Lung microvascular endothelial cell (primary cell): Measurements from ENCODE around the gene TRPM6. TPM values are rescaled to one million over a fixed set of nuclear protein-coding genes. Genes with fewer than 3 reads are reported as not detected.

Experiments
- DNase-seq, 2 donors: peaks; one replicate each; pipeline versions ENCODE4 v3.0.0 to v3.0.0-alpha.2; 2010; ENCODE audit warnings: low read depth in 2 of 2
- total RNA-seq: library from RNA; depleted of rRNA; stranded (reverse); fragments of >200 nt; gene quantifications from 2 replicates; pipeline ENCODE4 v1.2.1, GENCODE V29; 2014

The TRPM6 gene
- total RNA-seq, 1 donor from 2014 or later, result under 0.01 TPM

GRCh38 chr9:74772121-74772520 is 115.6 kb downstream of the TRPM6 start:
- DNase-seq, result no peak

- no peak for DNase-seq
These were observed 116.0 kb downstream of the TRPM6 start for GRCh38 chr9:74771672-74772071.

- DNase-seq, result no peak
These were observed 116.5 kb downstream of the TRPM6 start for GRCh38 chr9:74771262-74771585.

- peak; percentile 30 to 31 for DNase-seq
These were observed 117.0 kb downstream of the TRPM6 start for GRCh38 chr9:74770508-74771261.

DNA sequence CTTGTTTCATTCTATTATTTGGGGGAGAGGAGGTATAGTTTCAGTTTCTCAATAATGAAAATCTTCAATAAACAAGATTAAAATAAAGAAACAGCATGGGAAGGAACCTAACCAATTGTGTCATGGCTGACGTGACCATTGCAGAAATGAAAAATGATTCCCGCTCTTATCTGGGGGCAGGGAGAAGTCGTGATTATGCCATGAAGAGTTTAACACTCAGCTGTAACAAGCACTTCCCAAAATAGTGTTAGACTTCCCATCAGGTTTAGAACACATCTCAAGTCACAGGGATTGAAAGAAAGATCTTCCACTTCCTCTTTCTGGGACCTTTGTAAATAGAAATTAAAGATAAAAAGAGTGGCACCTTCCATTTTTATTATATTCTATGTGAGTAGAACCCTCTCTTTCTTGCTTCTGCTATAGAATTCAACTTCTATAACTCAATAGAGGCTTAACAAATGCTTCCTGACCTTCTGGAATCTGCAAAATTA is 122.2 kb downstream of the TRPM6 start:
- DNase-seq, result no peak

- no peak for DNase-seq
These were observed 124.8 kb downstream of the TRPM6 start for GRCh38 chr9:74762950-74763349.

DNA sequence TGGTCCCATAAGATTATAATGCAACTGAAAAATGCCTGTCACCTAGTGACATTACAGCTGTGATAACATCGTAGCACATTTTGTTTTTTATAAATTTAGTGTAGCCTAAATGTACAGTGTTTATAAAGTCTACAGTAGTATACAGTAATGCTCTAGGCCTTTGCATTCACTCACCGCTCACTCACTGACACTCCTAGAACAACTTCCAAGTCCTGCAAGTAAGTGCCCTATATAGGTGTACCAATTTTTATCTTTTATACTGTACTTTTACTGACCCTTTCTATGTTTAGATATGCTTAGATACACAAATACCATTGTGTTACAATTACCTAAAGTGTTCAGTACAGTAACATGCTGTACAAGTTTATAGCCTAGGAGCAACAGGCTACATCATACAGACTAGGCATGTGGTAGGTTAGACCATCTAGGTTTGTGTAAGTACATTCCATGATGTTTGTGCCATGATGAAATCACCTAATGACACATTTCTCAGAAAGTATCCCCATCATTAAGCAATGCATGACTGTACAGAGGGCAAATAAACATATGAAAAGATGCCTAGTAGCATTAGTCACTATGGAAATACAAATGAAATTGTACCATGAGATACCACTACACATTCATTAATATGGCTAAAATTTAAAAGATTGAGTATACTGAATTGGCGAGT is 127.6 kb downstream of the TRPM6 start:
- DNase-seq, result no peak

- no peak for DNase-seq
These were observed 131.7 kb downstream of the TRPM6 start for GRCh38 chr9:74755999-74756398.

DNA sequence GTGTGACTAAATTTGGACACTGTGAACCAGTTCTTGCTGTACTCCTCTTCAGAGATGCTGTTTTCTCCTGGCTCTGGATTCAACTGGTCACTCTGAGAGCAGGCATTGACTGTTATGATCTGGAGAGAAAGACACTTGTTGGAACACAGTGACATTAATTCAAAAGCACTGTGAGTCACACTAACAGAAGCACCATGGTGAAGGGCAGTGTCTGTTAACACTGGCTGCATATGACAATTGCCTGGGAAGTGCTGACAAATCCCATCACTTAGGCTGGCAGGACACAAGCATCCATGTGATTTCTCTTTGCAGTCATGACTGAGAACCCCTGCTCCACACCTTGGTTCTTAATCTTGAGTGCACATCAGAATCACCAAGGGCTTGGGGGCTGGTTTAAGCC is 132.4 kb downstream of the TRPM6 start:
- DNase-seq, result no peak

DNA sequence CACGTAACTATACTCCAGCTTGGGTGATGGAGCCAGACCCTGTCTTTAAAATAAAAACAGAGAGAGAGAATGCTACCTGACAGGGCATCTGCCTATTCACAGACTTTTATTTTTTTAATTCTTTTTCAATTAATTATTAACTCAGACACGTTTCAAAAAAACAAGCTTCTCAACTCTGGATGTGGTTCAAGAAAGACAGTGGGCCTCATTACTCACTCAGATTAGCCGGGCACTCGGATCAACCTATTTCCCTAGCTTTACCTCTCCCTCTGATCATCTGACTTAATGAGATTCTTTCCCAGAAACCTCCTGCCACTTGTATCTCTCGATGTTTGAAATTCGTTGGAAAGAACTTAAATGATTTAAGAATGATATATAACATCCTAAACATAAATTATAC is 134.1 kb downstream of the TRPM6 start:
- DNase-seq, result no peak

DNA sequence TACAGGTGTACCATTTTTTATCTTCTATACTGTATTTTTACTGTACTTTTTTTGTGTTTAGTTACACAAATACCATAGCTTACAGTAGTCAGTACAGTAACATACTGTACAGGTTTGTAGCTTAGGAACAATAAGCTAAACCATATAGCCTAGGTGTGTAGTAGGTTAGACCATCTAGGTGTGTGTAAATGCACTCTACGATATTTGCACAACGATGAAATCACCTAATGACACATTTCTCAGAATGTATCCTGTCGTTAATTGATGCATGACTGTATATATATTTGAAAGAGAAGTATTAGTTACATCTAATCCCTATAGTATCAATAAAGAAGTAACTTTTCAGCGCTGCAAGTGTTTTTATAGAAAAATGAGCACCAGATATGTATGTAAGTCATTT is 138.8 kb downstream of the TRPM6 start:
- DNase-seq, result no peak

- DNase-seq, result peak; percentile 37 to 50
These were observed 144.7 kb downstream of the TRPM6 start for GRCh38 chr9:74742792-74743730.

DNA sequence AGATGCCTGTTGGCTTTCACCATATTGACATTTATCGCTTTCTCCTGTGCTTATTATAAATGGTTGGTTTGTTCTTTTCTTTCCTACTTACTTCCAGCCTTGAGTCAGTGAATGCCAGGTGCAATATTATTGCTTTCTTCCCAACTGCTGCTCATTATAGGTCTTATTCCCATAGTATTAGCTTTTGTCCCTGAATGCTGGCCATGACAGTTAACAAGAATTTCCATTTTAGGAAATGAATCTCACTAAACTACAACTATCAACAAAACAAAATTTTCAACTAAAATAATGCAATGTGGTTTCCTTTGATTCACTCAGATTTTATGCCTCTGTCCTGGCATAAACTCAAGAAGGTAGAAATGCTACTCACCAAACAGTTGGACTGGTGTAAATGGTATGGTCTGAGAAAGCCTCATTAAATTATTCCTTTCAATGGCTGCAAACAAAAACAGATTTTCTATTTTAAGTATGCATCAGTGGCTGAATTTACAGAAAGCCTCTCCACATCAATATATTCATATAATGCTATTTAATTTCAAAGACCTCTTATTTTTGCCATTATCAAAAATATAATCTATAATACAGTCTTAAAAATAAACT is 145.4 kb downstream of the TRPM6 start:
- DNase-seq, result no peak

GRCh38 chr9:74736646-74737045 is 151.1 kb downstream of the TRPM6 start:
- DNase-seq, result no peak

GRCh38 chr9:74735761-74736160 is 152.0 kb downstream of the TRPM6 start:
- DNase-seq, result no peak

GRCh38 chr9:74729136-74729695 is 158.5 kb downstream of the TRPM6 start:
- no peak for DNase-seq

GRCh38 chr9:74728176-74728575 is 159.5 kb downstream of the TRPM6 start:
- no peak for DNase-seq

GRCh38 chr9:74726581-74726980 is 161.1 kb downstream of the TRPM6 start:
- DNase-seq, result no peak

GRCh38 chr9:74724317-74724716 is 163.4 kb downstream of the TRPM6 start:
- no peak for DNase-seq

DNA sequence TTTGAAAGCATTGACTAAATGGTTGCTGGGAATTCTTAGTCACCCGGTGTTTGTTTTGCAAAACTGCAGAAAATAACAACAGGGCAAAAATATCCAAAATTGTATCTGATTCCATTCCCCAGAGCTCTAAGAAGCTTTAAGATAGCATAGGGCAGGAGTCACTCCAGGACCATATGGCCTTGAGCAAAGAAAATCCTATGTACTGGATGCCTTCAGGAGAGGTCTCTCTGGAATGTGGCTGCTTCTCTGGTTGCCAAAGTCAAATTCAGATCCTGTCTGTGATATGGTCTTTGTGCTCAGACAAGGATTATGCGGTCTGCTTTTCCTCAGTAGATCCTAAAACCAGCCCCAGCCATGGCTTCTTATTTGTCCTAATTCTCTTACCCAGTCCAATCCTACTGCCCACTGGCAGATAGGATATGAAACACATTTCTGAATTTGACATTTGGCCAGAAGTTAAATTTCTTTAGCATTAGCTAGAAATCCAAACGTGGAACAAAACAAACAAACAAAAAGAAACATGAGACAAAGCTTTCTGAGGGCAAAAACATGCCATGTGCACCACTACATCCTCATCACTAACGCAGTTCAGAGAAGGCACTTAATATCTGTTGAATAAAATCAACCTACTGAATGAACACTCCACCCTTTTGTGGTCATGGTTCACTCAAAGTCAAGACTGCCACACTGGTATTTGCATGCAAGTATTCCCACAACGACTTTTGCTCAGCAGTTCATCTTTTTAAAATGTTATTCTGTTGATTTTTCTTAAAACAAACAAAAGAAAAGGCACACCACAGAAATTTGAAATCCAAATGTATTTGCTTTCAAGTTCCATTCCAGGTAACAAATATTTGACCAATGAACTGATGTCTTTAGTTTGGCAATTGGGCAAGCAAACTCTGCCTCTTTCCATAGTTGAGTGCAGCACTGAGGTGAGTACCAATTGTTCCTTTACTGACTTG is 165.7 kb downstream of the TRPM6 start:
- no peak for DNase-seq
